ENCODE data around the gene STX2.

STX2 gene

DNA sequence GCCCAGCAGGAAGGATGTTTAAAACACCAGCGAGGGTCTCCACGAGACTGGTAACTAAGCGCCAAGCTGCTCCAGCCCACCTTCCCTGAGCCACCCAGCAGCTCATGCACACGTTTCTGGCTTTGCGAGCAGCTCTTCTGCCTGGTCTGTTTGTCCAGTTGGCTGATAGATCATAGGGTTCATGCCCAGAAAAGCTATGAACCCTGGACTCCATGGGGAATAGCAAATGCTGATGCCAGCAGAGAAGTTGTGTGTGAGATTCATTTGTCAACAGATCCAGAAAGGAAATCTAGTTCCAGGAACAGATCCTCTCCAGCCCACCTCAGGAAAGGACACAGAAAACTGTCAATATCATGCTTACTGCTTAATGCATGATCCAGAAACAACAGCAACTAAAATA lies 94.8 kb downstream of the STX2 start:
- no peaks in the 10 kb centered on the region for H3K36me3 ChIP-seq (ENCODE audit: insufficient read depth, low read length)
- no peak overlapping the region for H3K4me3 ChIP-seq (ENCODE audit: low read length, poor library complexity, severe bottlenecking)
- no peak overlapping the region for H2AFZ ChIP-seq (ENCODE audit: low read length)
- no peaks in the 10 kb centered on the region for H3K27me3 ChIP-seq (ENCODE audit: insufficient read depth, low read length, poor library complexity, severe bottlenecking)
- no peak overlapping the region for H3K9ac ChIP-seq (ENCODE audit: low read depth, low read length, poor library complexity, severe bottlenecking)
- no peaks in the 10 kb centered on the region for H3F3A ChIP-seq (ENCODE audit: low read depth)
- no peak for TF ChIP-seq EZH2phosphoT487 (IDR thresholded peaks at IDR 0.05; ENCODE audit: borderline replicate concordance)
- TF ChIP-seq, protein P1, sequence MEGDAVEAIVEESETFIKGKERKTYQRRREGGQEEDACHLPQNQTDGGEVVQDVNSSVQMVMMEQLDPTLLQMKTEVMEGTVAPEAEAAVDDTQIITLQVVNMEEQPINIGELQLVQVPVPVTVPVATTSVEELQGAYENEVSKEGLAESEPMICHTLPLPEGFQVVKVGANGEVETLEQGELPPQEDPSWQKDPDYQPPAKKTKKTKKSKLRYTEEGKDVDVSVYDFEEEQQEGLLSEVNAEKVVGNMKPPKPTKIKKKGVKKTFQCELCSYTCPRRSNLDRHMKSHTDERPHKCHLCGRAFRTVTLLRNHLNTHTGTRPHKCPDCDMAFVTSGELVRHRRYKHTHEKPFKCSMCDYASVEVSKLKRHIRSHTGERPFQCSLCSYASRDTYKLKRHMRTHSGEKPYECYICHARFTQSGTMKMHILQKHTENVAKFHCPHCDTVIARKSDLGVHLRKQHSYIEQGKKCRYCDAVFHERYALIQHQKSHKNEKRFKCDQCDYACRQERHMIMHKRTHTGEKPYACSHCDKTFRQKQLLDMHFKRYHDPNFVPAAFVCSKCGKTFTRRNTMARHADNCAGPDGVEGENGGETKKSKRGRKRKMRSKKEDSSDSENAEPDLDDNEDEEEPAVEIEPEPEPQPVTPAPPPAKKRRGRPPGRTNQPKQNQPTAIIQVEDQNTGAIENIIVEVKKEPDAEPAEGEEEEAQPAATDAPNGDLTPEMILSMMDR (conservative IDR thresholded peaks at IDR 0.05; ENCODE audit: low read length), result no peak
- H4K20me1 ChIP-seq (ENCODE audit: insufficient read depth, low read length, poor library complexity, severe bottlenecking), result no peaks in the 10 kb centered on the region
- H3K4me1 ChIP-seq (ENCODE audit: insufficient read depth, low read length, poor library complexity, severe bottlenecking), result no peaks in the 10 kb centered on the region
- H3K9me3 ChIP-seq (ENCODE audit: insufficient read depth, low read depth, low read length), result no peaks in the 10 kb centered on the region; the same call in 1 of the 2 replicates
- H3K9me2 ChIP-seq (replicated peaks; ENCODE audit: low read depth, low read length), result no peaks in the 10 kb centered on the region
- no peaks in the 10 kb centered on the region for H3K79me2 ChIP-seq (ENCODE audit: insufficient read depth, low read length)
- no peak overlapping the region for H3K4me2 ChIP-seq (ENCODE audit: low read depth, low read length, poor library complexity, severe bottlenecking)

- no peak overlapping the region for H2AFZ ChIP-seq (ENCODE audit: low read length)
- H3K9ac ChIP-seq (ENCODE audit: low read depth, low read length, poor library complexity, severe bottlenecking), result no peak overlapping the region
- no peak overlapping the region for H3K4me2 ChIP-seq (ENCODE audit: low read depth, low read length, poor library complexity, severe bottlenecking)
- no peaks in the 10 kb centered on the region for H3K9me2 ChIP-seq (replicated peaks; ENCODE audit: low read depth, low read length)
- no peaks in the 10 kb centered on the region for H4K20me1 ChIP-seq (ENCODE audit: insufficient read depth, low read length, poor library complexity, severe bottlenecking)
- H3K27me3 ChIP-seq (ENCODE audit: insufficient read depth, low read length, poor library complexity, severe bottlenecking), result no peaks in the 10 kb centered on the region
- H3K4me3 ChIP-seq (ENCODE audit: low read length, poor library complexity, severe bottlenecking), result no peak overlapping the region
- H3F3A ChIP-seq (ENCODE audit: low read depth), result no peaks in the 10 kb centered on the region
- no peaks in the 10 kb centered on the region; the same call in 1 of the 2 replicates for H3K9me3 ChIP-seq (ENCODE audit: insufficient read depth, low read depth, low read length)
- no peaks in the 10 kb centered on the region for H3K79me2 ChIP-seq (ENCODE audit: insufficient read depth, low read length)
- no peaks in the 10 kb centered on the region for H3K36me3 ChIP-seq (ENCODE audit: insufficient read depth, low read length)
- no peaks in the 10 kb centered on the region for H3K4me1 ChIP-seq (ENCODE audit: insufficient read depth, low read length, poor library complexity, severe bottlenecking)
- no peak for TF ChIP-seq EZH2phosphoT487 (IDR thresholded peaks at IDR 0.05; ENCODE audit: borderline replicate concordance)
- TF ChIP-seq, protein P1 (conservative IDR thresholded peaks at IDR 0.05; ENCODE audit: low read length), result no peak
Observed at GRCh38 chr12:130743606-130744005, 95.4 kb downstream of the STX2 start.

DNA sequence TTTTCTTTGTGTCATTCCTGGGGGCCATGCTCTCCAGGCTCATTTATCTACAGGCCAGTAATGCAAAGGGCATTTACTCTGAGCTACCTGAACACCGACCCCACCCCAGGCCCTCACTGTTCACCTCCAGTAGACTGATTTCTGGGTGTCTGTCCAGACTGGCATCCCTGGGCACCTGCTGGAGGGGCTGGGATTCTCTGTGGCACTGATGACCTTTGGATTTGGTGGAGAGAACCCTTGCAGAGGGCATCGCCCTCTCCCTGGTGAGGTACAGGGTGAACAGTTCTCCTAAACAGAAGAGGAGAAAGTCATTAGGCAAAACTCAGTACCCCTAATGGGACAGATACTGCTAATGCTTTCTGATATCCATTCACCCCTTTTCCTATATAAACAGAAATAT lies 95.9 kb downstream of the STX2 start:
- Histone ChIP-seq H3K27me3 (ENCODE audit: insufficient read depth, low read length, poor library complexity, severe bottlenecking) (no peaks in the 10 kb centered on the region), H3K9me3 (ENCODE audit: insufficient read depth, low read depth, low read length) (no peaks in the 10 kb centered on the region; the same call in 1 of the 2 replicates), H3K4me2 (ENCODE audit: low read depth, low read length, poor library complexity, severe bottlenecking) (no peak overlapping the region), H3F3A (ENCODE audit: low read depth) (no peaks in the 10 kb centered on the region), H3K9ac (ENCODE audit: low read depth, low read length, poor library complexity, severe bottlenecking) (no peak overlapping the region), H4K20me1 (ENCODE audit: insufficient read depth, low read length, poor library complexity, severe bottlenecking) (no peaks in the 10 kb centered on the region), H3K79me2 (ENCODE audit: insufficient read depth, low read length) (no peaks in the 10 kb centered on the region), H3K4me3 (ENCODE audit: low read length, poor library complexity, severe bottlenecking) (no peak overlapping the region), H3K9me2 (replicated peaks; ENCODE audit: low read depth, low read length) (no peaks in the 10 kb centered on the region), H3K36me3 (ENCODE audit: insufficient read depth, low read length) (no peaks in the 10 kb centered on the region), H2AFZ (ENCODE audit: low read length) (no peak overlapping the region), H3K4me1 (ENCODE audit: insufficient read depth, low read length, poor library complexity, severe bottlenecking) (no peaks in the 10 kb centered on the region)
- TF ChIP-seq EZH2phosphoT487 (IDR thresholded peaks at IDR 0.05; ENCODE audit: borderline replicate concordance), result no peak
- TF ChIP-seq, protein P1 (conservative IDR thresholded peaks at IDR 0.05; ENCODE audit: low read length), result no peak

Measured in Loucy (cell line).